Prostate gland (tissue), 2 donors: ENCODE data around the gene CSH1. TPM values are rescaled to one million over a fixed set of nuclear protein-coding genes. Genes with fewer than 3 reads are reported as not detected.
"Not testable (repeated sequence)": the region's sequence is repeated elsewhere in the genome, so short reads cannot be mapped to it uniquely, and the experiment has no call there.

Experiments
- DNase-seq: peaks from one replicate; pipeline ENCODE4 v3.0.0-alpha.2; 2019; ENCODE audit warnings: low spot score
- H3K27ac ChIP-seq, 2 donors: fragments of 200-600 bp; sonication (generic); 2 replicates each; pipeline ENCODE4 v1.5.1; 2017 to 2019
- H3K27me3 ChIP-seq: fragments of 200-600 bp; sonication (generic); replicated peaks from 2 replicates; pipeline ENCODE4 v1.5.1; 2019; ENCODE audit not compliant: insufficient read depth
- H3K36me3 ChIP-seq, 2 donors: fragments of 200-600 bp; sonication (generic); 1 replicate in 1 of 2; 2 replicates in 1 of 2; pipeline versions ENCODE4 v1.5.1 to v1.8.1; 2017 to 2019
- H3K4me1 ChIP-seq: fragments of 200-600 bp; sonication (generic); replicated peaks from 2 replicates; pipeline ENCODE4 v1.5.1; 2019
- H3K4me3 ChIP-seq, 2 donors: fragments of 200-600 bp; sonication (generic); 2 replicates each; pipeline ENCODE4 v1.5.1; 2017 to 2019
- H3K9me3 ChIP-seq: fragments of 200-600 bp; sonication (generic); 2 replicates; pipeline ENCODE4 v1.5.1; 2017
- CTCF ChIP-seq, 4 experiments: fragments of 200-600 bp in 2 of 4; fragments of 450-650 bp in 2 of 4; sonication (generic) in 2 of 4; IDR thresholded peaks; 1 replicate in 3 of 4; 2 replicates in 1 of 4; pipeline ENCODE4 v1.5.1; 2016 to 2019; ENCODE audit warnings: antibody characterized with exemption in 4 of 4, mild to moderate bottlenecking in 2 of 4, moderate library complexity in 2 of 4
- POLR2A ChIP-seq: fragments of 450-650 bp; IDR thresholded peaks from one replicate; pipeline ENCODE4 v1.6.1; 2016; ENCODE audit warnings: antibody characterized with exemption, mild to moderate bottlenecking
- POLR2AphosphoS5 ChIP-seq: sonication (generic); formaldehyde crosslinking; IDR thresholded peaks from one replicate; pipeline ENCODE4 v1.6.1; 2017; ENCODE audit warnings: antibody characterized with exemption
- whole genome bisulfite sequencing: methylation state at CpG from one replicate; pipeline ENCODE4 v1.1.5; 2018; 5-methylcytosine and 5-hydroxymethylcytosine counted together
- intact Hi-C: fragments of 100-400 bp; cut with DNase I; formaldehyde crosslinking; loops from one replicate; pipeline ENCODE4 v1.14.2; 2022
- total RNA-seq, 2 donors: library from RNA; depleted of rRNA; stranded (reverse); fragments of >200 nt; gene quantifications; one replicate each; pipeline ENCODE4 v1.1.0, GENCODE V29; 2016

Gene CSH1
- total RNA-seq, 2 donors from 2014 or later, result not detected

GRCh38 chr17:63869491-63870291 is 26.7 kb downstream of the CSH1 start:
- H3K4me3 ChIP-seq, H3K27ac ChIP-seq, H3K27me3 ChIP-seq, DNase-seq, intact Hi-C loops, H3K4me1 ChIP-seq, H3K9me3 ChIP-seq, H3K36me3 ChIP-seq: not testable (repeated sequence)
- WGBS, result 42% methylated on average over 9 of the region's 9 CpGs

GRCh38 chr17:63866625-63867024 is 29.7 kb downstream of the CSH1 start:
- 85% methylated on average over 7 of the region's 7 CpGs for WGBS
- H3K4me1 ChIP-seq, H3K36me3 ChIP-seq, intact Hi-C loops, H3K9me3 ChIP-seq, DNase-seq, H3K27ac ChIP-seq, H3K27me3 ChIP-seq, H3K4me3 ChIP-seq: not testable (repeated sequence)

- no peak for TF ChIP-seq POLR2A
- TF ChIP-seq POLR2AphosphoS5, result no peak
- TF ChIP-seq CTCF (IDR thresholded peaks at IDR 0.05), result no peak
- no peaks in the 10 kb centered on the region for H3K9me3 ChIP-seq
- intact Hi-C loops, result no loop called here
- H3K4me3 ChIP-seq, result no peak overlapping the region
- no peak overlapping the region for H3K27ac ChIP-seq
- 82% methylated on average over 3 of the region's 3 CpGs for WGBS
- no peak for DNase-seq
- H3K27me3 ChIP-seq, result no peaks in the 10 kb centered on the region
- no peaks in the 10 kb centered on the region for H3K36me3 ChIP-seq
- H3K4me1 ChIP-seq, result no peaks in the 10 kb centered on the region
Observed at GRCh38 chr17:63859257-63859656, 37.1 kb downstream of the CSH1 start.

- H3K9me3 ChIP-seq, H3K27me3 ChIP-seq, H3K27ac ChIP-seq, H3K4me3 ChIP-seq, H3K4me1 ChIP-seq, DNase-seq, H3K36me3 ChIP-seq, intact Hi-C loops: not testable (repeated sequence)
- 88% methylated on average over 8 of the region's 8 CpGs for WGBS
Observed at GRCh38 chr17:63856425-63856824, 39.9 kb downstream of the CSH1 start.

- DNase-seq, result no peak
- 90% methylated on average over 8 of the region's 8 CpGs for WGBS
- TF ChIP-seq CTCF (IDR thresholded peaks at IDR 0.05) (no peak), POLR2A (no peak), POLR2AphosphoS5 (no peak)
- no peaks in the 10 kb centered on the region for H3K36me3 ChIP-seq
- no peak overlapping the region for H3K27ac ChIP-seq
- no peaks in the 10 kb centered on the region for H3K9me3 ChIP-seq
- no peaks in the 10 kb centered on the region for H3K4me1 ChIP-seq
- no peak overlapping the region for H3K4me3 ChIP-seq
- H3K27me3 ChIP-seq, result no peaks in the 10 kb centered on the region
- intact Hi-C loops, result no loop called here
Observed at GRCh38 chr17:63855185-63855584, 41.2 kb downstream of the CSH1 start.

- Histone ChIP-seq H3K27me3 (no peaks in the 10 kb centered on the region), H3K4me1 (no peaks in the 10 kb centered on the region), H3K27ac (no peak overlapping the region), H3K4me3 (no peak overlapping the region), H3K36me3 (no peaks in the 10 kb centered on the region), H3K9me3 (no peaks in the 10 kb centered on the region)
- no peak for DNase-seq
- TF ChIP-seq POLR2AphosphoS5, result no peak
- WGBS, result 88% methylated on average over 5 of the region's 5 CpGs
- intact Hi-C loops, result no loop called here
Observed at GRCh38 chr17:63854709-63855108, 41.7 kb downstream of the CSH1 start.

GRCh38 chr17:63853260-63853659 is 43.1 kb downstream of the CSH1 start:
- TF ChIP-seq POLR2AphosphoS5 (no peak), CTCF (IDR thresholded peaks at IDR 0.05) (no peak), POLR2A (no peak)
- Histone ChIP-seq H3K36me3 (no peaks in the 10 kb centered on the region), H3K27me3 (no peaks in the 10 kb centered on the region), H3K4me1 (no peaks in the 10 kb centered on the region), H3K27ac (no peak overlapping the region), H3K4me3 (no peak overlapping the region), H3K9me3 (no peaks in the 10 kb centered on the region)
- intact Hi-C loops, result no loop called here
- no peak for DNase-seq
- WGBS, result 96% methylated on average over 2 of the region's 2 CpGs
